HepG2 (cell line): Measurements from ENCODE around the gene OTUB2. TPM values are rescaled to one million over a fixed set of nuclear protein-coding genes. Genes with fewer than 3 reads are reported as not detected.

Experiments used
- AGO2 ChIP-seq: fragments of 200-400 bp; formaldehyde crosslinking; optimal IDR thresholded peaks from 2 replicates; pipeline ENCODE3; 2017; ENCODE audit warnings: mild to moderate bottlenecking, low read depth, low read length, moderate library complexity
- ARID3A ChIP-seq: IDR thresholded peaks from 2 replicates; pipeline ENCODE4 v1.6.1; 2012; ENCODE audit warnings: low read depth, low read length, improper control_type of control experiment
- ATF1 ChIP-seq: IDR thresholded peaks from 2 replicates; pipeline ENCODE4 v1.6.1; 2016; ENCODE audit warnings: mild to moderate bottlenecking, control low read depth
- CEBPB ChIP-seq: IDR thresholded peaks from 2 replicates; pipeline ENCODE4 v1.6.1; 2011; ENCODE audit warnings: low read depth, low read length, improper control_type of control experiment, borderline replicate concordance
- FOXA1 ChIP-seq, 2 experiments: fragments of 450-650 bp in 1 of 2; sonication (generic) in 1 of 2; formaldehyde crosslinking in 1 of 2; IDR thresholded peaks; 2 replicates each; pipeline versions ENCODE4 v1.4.0 to v1.6.1; 2016 to 2020; ENCODE audit warnings: missing genetic modification reagents in 1 of 2
- HMG20B ChIP-seq: conservative IDR thresholded peaks from 2 replicates; pipeline ENCODE4 v1.6.1; 2016; ENCODE audit warnings: missing genetic modification reagents, missing compliant biosample characterization
- NAIF1 ChIP-seq: sonication (generic); formaldehyde crosslinking; IDR thresholded peaks from 2 replicates; pipeline ENCODE4 v1.5.0; 2020; ENCODE audit warnings: mild to moderate bottlenecking, missing genetic modification reagents, borderline replicate concordance
- NCOA1 ChIP-seq: sonication (generic); formaldehyde crosslinking; IDR thresholded peaks from 2 replicates; pipeline ENCODE4 v1.9.0; 2021; ENCODE audit warnings: missing genetic modification reagents
- NR1H2 ChIP-seq: sonication (generic); formaldehyde crosslinking; IDR thresholded peaks from 2 replicates; pipeline ENCODE4 v1.8.1; 2022; ENCODE audit warnings: low read depth, missing genetic modification reagents, borderline replicate concordance
- NR2F2 ChIP-seq: IDR thresholded peaks from 2 replicates; pipeline ENCODE4 v1.6.1; 2012; ENCODE audit warnings: low read depth, inconsistent platforms, borderline replicate concordance
- RFX3 ChIP-seq: IDR thresholded peaks from 2 replicates; pipeline ENCODE4 v1.6.1; 2016; ENCODE audit warnings: missing biosample characterization, missing genetic modification reagents
- SNRNP70 ChIP-seq: fragments of 200-400 bp; formaldehyde crosslinking; IDR thresholded peaks from 2 replicates; pipeline ENCODE4 v1.6.1; 2017; ENCODE audit warnings: mild to moderate bottlenecking, low read depth, low read length, moderate library complexity
- SRF ChIP-seq: IDR thresholded peaks from 2 replicates; pipeline ENCODE4 v1.6.1; 2011; ENCODE audit warnings: mild to moderate bottlenecking, low read depth, low read length, moderate library complexity
- STAT5B ChIP-seq: sonication (generic); formaldehyde crosslinking; IDR thresholded peaks from 2 replicates; pipeline ENCODE4 v1.4.0; 2020; ENCODE audit warnings: missing genetic modification reagents
- TGIF2 ChIP-seq: IDR thresholded peaks from 2 replicates; pipeline ENCODE4 v1.6.1; 2016; ENCODE audit warnings: control low read depth, missing compliant biosample characterization
- ZFX ChIP-seq: sonication (generic); formaldehyde crosslinking; IDR thresholded peaks from 2 replicates; pipeline ENCODE4 v1.4.0; 2020; ENCODE audit warnings: mild to moderate bottlenecking, low read depth, missing genetic modification reagents, moderate library complexity
- ZNF260 ChIP-seq: sonication (generic); formaldehyde crosslinking; IDR thresholded peaks from 2 replicates; pipeline ENCODE4 v1.4.0; 2020; ENCODE audit warnings: missing genetic modification reagents, low read depth, mild to moderate bottlenecking, borderline replicate concordance
- ZNF407 ChIP-seq: sonication (generic); formaldehyde crosslinking; IDR thresholded peaks from one replicate; pipeline ENCODE4 v1.5.1; 2020; ENCODE audit warnings: mild to moderate bottlenecking, missing genetic modification reagents; ENCODE audit errors: not compliant biosample characterization
- ZNF770 ChIP-seq: sonication (generic); formaldehyde crosslinking; IDR thresholded peaks from 2 replicates; pipeline ENCODE4 v1.5.0; 2020; ENCODE audit warnings: mild to moderate bottlenecking, missing genetic modification reagents
- ZNF790 ChIP-seq: sonication (generic); formaldehyde crosslinking; IDR thresholded peaks from 2 replicates; pipeline ENCODE4 v1.8.0; 2022; ENCODE audit warnings: missing genetic modification reagents, mild to moderate bottlenecking, borderline replicate concordance
- polyA plus RNA-seq, 8 experiments: library from polyadenylated mRNA; depleted of rRNA in 3 of 8; stranded (reverse) in 7 of 8; unstranded in 1 of 8; fragments of >200 nt; fragmentation: Illumina TruSeq in 4 of 8; extraction: Trizol in 4 of 8; gene quantifications; 2 replicates each; pipeline versions ENCODE4 v1.2.1 to v1.2.3, GENCODE V29; 2011 to 2016; ENCODE audit warnings: low read depth in 4 of 8, missing spikeins in 1 of 8, mixed read lengths in 1 of 8; ENCODE audit not compliant: insufficient read depth in 1 of 8
- total RNA-seq, 5 experiments: library from RNA; depleted of rRNA; stranded (reverse); fragments of >200 nt; fragmentation: Illumina TruSeq; extraction: Trizol; gene quantifications; 2 replicates each; pipeline ENCODE4 v1.2.3, GENCODE V29; 2016; ENCODE audit warnings: low read depth in 1 of 5

The OTUB2 gene
- total and polyA plus RNA-seq, 2 of the 13 experiments (the other 11 are each of a cell fraction or from before 2014, with no cell fraction given): 2.2 to 2.4 TPM

GRCh38 chr14:93989939-93990338, 36.2 kb upstream of the OTUB2 start (continued):
- TF ChIP-seq ZNF790: no peak
- TF ChIP-seq ZNF260 (CRISPR knock-in tag): no peak
- no peak; the same call in 1 of the 2 replicates for TF ChIP-seq ARID3A
- TF ChIP-seq NCOA1 (CRISPR knock-in tag): no peak
- no peak for TF ChIP-seq ZNF407 (CRISPR knock-in tag)
- no peak for TF ChIP-seq STAT5B (CRISPR knock-in tag)
- TF ChIP-seq ATF1 (CRISPR knock-in tag): 0 out of 2 replicates have a peak, but pooled peaks have one; percentile 26
- TF ChIP-seq FOXA1 (IDR thresholded peaks at IDR 0.05): no peak
- TF ChIP-seq FOXA1 (CRISPR knock-in tag; IDR thresholded peaks at IDR 0.05): peak; percentile 77
- no peak for TF ChIP-seq RFX3 (CRISPR knock-in tag)
- no peak for TF ChIP-seq ZFX
- no peak for TF ChIP-seq SRF
- TF ChIP-seq ZNF770 (CRISPR knock-in tag): no peak
- TF ChIP-seq HMG20B (CRISPR knock-in tag): peak; percentile 97
- TF ChIP-seq CEBPB: peak; percentile 70
- peak; percentile 68 for TF ChIP-seq NR2F2
- TF ChIP-seq TGIF2 (CRISPR knock-in tag): no peak
- no peak for TF ChIP-seq NAIF1 (CRISPR knock-in tag)
- no peak for TF ChIP-seq AGO2
- TF ChIP-seq NR1H2 (CRISPR knock-in tag): no peak
- no peak for TF ChIP-seq SNRNP70
